Astrocyte of the hippocampus (primary cell): ENCODE results near the gene ZBTB7B.

Source experiments
- DNase-seq: peaks from one replicate; pipeline ENCODE4 v3.0.0; 2011; ENCODE audit warnings: low read depth, low spot score

The ZBTB7B gene

DNA sequence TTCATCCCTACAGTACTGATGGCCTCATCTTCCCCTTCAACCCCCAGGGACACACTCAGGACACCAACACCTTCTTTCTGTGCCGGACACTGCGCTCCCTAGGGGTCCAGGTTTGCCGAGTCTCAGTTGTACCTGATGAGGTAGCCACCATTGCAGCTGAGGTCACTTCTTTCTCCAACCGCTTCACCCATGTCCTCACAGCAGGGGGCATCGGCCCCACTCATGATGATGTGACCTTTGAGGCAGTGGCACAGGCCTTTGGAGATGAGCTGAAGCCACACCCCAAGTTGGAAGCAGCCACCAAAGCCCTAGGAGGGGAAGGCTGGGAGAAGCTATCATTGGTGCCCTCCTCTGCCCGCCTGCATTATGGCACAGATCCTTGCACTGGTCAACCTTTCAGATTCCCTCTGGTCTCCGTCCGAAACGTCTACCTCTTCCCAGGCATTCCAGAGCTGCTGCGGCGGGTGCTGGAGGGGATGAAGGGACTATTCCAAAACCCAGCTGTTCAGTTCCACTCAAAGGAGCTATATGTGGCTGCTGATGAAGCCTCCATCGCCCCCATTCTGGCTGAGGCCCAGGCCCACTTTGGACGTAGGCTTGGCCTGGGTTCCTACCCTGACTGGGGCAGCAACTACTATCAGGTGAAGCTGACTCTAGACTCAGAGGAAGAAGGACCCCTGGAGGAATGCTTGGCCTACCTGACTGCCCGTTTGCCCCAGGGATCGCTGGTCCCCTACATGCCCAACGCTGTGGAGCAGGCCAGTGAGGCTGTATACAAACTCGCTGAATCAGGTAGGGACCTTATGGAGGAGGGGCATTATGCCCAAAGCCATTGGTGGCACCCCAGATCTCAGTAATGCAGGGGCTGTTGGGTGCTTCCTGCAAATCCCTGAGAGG, 14.3 kb upstream of the ZBTB7B start:
- DNase-seq: no peak

DNA sequence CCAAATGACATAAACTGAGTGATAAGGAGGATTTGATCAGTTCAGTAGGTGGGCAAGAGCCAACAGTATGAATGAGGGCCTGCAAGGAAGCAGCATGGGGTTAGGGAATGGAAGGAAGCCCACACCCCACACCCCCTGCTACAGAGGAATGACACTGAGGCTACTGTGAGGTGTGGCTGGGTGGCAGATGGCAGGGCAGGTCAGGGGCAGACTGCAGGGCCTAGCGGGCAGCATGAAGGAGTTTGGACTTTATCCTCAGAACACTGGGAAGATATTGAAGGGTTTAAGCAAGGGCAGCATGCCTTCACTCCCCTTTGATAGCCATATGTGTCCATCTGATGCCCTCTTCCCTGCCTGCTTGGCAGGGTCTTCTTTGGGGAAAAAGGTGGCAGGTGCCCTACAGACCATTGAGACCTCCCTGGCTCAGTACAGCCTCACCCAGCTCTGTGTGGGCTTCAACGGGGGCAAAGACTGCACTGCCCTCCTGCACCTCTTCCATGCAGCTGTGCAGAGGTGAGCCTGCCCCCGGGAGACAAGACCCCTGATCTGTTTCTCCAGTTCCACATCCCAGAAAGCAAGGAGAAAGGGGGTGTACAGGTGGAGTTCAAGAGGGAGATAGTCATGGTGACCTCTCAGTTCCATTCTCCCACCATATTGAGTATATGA, 13.3 kb upstream of the ZBTB7B start:
- DNase-seq: no peak

DNA sequence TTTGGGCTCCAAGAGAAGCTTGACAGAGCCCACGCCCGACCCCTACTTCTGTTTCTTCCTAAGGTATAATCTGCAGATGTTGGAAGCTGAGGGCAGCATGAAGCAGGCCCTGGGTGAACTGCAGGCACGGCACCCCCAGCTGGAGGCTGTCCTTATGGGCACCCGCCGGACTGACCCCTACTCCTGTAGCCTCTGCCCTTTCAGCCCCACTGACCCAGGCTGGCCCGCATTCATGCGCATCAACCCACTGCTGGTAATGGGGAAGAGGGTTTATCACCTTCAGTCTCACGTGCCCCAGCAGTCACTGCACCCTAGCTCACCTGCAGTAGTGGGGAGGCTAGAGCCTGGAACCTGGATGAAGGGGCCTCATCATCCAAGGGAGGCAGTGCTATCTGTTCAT, 12.3 kb upstream of the ZBTB7B start:
- DNase-seq: no peak

DNA sequence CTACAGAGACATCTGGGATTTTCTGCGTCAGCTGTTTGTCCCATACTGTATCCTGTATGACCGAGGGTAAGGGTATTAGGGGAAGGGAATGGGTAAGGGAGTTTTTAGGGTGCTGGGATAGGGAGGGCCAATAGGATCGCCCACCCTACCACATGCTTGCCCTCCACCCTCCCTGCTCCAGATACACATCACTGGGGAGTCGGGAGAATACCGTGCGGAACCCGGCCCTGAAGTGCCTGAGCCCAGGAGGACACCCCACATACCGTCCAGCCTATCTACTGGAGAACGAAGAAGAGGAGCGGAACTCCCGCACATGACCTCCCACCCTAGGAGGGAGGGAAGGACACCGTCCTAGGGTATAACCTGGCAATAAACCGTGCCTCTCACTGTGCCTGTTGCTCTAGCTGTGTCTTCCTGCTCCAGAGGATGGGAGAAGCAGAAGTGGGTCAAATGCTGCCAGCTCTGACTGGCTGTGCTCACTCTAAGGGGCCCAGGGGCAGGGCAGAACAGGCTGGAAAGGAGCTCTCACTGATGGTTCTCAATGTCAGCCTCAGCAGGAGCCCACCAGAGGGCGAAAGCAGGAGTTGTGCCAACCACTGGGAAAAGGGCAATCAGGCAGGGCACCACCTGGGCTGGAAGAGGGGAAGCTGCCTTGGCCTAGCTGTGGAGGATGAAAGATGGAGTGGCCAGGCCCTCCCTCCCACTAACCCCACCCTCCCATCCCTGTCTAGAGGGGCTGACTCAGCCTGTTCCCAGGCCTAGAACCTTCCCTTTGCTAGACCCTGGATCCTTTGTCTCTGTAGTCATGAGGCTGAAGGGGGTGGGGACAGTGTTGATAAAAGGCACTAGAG, 9.7 kb upstream of the ZBTB7B start:
- peak; percentile 62 for DNase-seq

DNA sequence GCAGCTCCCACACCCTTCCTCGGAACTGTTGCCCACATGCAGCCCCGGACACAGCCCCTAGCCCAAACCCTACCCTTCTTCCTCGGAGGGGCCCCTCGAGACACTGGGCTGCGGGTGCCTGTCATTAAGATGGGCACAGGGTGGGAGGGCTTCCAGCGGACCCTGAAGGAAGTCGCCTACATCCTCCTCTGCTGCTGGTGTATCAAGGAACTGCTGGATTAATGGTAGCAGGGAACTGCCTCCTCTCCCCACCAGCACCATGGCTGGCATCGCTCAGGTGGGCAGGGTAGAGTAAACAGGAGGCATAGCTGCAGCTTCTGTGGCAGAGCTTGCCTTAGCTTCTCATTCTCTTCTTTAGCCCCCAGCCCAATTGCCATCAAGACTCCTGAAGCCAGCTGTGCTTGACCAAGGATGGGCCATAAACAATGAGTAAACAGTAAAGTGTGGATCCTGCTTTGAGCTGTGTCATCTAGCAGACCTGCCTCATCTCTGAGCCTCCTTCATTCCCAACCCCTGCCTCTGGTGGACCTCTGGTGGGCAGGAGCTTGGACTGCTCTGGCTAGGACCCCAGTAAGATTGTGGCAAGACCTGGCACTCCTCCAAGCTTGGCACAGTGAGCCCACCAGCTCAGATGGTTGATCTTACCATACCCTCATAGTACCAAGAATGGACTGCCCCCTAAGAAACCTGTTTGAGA, 8.9 kb upstream of the ZBTB7B start, which contains the start of gene LENEP:
Gene LENEP, plus strand, starts transcription at position 15 of the 697 bp plus-strand sequence. Its CDS starts 22 bp downstream, at position 37.
- no peak for DNase-seq

DNA sequence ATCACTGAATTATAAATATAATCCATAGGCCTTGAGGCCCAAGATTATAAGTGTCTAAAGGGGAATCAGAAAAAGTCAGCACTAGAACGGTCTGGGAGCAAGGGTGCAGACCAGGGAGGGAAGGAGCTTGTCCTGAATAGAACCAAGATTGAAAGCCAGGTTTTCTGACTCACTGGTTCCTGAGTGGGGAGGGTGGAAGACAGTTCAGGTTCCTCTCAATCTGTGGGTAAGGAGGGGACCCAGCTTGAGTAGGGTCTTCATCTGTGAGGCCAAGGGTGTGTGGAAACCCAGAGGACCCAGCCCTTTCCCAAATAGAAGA, 8.4 kb upstream of the ZBTB7B start:
- no peak for DNase-seq

DNA sequence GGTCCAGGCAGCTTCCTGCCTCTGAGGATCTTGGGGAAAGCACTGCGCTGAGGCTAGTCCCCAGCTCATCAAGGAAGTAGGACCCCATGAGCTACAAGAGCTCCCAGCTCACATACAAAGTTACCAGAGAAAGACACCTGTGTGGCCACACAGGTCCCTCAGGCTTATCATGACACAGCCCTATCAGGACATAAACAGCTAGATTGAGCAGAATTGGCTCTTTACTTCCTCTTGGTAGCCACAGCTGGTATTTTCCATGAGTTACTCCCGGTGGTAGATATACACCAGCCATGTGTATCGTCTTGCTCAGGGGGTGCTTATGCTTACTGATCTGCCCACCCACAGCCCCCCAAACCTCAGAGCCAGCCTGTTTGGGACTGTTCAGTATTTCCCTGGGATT, 8.0 kb upstream of the ZBTB7B start:
- no peak for DNase-seq

DNA sequence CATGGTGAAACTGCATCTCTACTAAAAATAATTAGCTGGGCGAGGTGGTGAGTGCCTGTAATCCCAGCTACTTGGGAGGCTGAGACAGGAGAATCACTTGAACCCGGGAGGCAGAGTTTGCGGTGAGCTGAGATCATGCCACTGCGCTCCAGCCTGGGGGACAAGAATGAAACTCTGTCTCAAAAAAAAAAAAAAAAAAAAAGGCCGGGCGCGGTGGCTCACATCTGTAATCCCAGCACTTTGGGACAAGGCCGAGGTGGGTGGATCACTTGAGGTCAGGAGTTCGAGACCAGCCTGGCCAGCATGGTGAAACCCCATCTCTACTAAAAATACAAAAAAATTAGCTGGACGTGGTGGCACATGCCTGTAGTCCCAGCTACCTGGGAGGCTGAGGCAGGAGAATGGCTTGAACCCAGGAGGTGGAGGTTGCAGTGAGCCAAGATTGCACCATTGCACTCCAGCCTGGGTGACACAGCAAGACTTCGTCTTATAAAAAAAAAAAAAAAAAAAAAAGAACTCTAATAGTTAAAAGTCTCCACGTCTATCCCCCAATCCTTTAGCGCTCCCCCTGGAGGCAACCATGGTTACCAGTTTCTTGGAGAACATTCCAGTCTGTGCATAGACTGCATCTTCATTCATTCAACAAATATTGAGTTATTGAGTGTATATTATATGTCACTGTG, 7.2 kb upstream of the ZBTB7B start:
- DNase-seq: peak; percentile 78

DNA sequence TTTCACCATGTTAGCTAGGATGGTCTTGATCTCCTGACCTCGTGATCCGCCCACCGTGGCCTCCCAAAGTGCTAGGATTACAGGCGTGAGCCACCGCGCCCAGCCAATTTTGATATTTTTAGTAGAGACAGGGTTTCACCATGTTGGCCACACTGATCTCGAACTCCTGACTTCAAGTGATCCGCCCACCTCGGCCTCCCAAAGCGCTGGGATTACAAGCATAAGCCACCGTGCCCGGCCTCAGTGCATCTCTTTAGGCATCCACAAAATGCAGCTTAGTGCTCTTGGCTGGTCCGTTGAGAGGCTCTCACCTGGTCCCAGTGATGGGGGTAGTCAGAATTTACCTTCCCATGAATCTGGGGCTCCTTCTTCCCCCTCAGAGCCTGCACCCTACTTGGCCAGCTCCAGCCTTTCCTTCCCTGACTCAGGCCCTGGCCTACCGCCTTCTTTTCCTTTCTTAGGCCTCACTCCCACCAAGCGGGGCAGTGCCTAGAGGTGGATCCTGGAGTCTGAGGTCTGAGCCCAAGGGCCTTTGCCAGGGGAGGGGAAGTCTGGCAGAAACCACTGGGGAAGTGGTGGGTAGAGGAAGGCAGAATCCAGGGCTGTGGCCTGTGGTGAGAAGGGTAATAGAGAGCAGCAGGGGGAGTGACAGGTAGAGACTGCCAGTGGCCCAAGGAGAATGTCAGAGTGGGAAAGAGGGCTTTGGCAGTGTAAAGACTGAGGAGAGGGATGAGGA, 5.5 kb upstream of the ZBTB7B start:
- DNase-seq: no peak

DNA sequence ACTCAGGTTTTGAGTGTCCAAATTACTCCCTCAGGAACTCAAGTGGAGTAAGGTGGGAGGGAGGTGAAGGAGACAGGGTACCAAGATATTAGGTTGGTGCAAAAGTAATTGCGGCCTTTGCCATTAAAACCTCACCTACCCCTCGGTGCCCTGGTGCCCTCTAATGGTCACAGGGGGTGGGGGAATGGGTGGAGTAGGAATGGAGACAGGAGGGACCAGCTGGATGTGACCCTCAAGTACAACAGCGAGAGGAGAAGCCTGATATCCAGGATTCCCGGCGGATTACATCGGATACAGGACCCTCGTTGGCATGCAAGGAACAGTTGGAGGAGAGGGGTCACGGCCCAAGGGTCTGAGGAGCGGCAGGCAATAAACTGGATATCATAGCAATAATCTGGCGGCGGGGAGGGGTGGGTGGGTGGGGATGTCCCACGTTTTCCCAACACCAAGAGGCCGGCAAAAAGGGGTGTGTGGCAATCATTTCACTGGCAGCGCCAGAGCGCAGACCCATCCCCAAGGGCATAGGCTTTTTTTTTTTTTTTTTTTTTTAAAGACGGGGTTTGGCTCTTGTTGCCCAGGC, 4.3 kb upstream of the ZBTB7B start:
- no peak for DNase-seq

DNA sequence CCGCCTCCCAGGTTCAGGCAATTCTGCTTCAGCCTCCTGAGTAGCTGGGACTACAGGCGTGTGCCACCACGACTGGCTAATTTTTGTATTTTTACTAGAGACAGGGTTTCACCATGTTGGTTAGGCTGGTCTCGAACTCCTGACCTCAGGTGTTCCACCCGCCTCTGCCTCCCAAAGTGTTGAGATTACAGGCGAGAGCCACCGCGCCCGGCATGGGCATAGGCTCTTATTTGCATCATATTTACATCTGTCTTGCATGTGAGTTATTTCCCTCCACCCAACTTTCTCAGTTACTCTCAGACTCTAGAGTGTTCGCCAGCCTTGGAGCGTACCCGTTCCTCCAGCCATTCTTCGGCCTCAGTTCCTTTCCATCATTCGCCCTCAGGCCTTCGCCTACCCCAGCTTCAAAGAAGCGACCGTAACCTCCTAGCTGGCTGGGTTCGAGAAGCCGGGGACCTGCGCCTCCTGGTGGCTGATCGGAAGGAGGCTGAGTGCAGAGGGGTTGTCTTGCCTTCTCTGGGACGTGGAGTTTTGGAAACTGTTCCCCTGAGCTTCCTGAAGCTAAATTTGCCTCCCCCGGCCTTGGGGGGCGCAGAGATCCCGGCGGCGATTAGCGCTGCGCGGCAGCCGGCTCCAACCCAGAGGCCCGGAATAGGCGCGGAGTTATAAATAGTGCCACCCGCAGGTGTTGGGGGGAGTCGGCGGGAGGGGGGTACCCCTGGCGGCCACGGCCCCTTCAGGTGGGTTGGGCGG, 3.6 kb upstream of the ZBTB7B start:
- peak; percentile 85 for DNase-seq

DNA sequence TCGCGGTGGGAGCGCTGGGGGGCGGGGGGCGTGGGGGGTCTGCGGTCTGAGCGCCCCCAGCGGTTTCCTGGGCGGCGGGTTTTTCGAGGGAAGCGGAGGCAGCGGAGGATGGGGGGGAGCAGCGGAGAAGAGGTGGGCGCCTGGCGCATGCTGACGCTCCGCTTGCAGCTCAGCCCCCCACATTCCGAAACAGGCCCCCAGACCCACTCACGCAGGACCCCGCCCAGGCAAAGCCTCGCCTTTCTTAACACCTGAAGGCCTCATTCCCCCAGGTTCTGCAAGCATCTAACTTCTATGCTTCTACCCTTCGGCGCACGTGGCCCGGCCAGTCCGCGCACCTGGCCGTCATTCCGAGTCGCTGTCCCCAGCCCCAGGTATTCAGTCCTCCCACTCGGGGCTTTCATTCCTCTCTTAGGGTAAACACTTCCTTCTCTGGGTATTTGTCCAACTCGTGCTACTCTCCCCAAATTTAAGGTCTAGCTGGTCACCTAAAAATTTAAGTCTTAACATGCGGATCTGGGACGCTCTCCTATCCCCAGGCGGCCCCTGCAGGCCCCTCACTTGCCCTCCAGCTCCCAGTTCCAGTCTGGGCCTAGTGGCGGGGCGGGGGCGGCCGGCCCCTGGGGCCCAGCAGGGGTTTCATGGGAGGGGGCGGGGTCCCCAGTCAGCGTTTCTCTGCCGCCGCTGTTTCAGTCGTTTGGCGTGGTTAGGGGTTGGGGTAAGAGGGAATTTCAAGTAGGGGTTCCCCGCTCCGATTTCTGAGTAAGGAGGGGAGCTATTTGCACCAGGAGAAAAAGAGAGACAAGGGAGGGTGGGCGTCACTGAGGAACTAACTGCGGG, 2.8 kb upstream of the ZBTB7B start:
- DNase-seq: peak; percentile 42

DNA sequence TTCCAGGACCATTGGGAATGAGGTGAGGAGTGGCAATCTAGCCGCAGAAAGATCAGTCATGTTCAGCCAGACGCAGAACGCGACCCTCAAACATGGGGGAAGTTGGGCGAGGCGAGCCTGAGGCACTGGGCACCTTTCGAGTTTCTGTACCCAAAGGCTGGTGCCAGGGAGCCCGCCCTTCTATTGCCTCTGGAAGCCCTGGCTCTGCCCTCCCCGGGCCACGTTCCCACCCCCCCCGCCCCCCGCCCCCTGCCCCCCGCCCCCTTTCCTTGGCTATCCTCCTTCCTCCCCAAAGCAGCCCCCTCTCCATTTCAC, 2.2 kb upstream of the ZBTB7B start:
- no peak for DNase-seq

DNA sequence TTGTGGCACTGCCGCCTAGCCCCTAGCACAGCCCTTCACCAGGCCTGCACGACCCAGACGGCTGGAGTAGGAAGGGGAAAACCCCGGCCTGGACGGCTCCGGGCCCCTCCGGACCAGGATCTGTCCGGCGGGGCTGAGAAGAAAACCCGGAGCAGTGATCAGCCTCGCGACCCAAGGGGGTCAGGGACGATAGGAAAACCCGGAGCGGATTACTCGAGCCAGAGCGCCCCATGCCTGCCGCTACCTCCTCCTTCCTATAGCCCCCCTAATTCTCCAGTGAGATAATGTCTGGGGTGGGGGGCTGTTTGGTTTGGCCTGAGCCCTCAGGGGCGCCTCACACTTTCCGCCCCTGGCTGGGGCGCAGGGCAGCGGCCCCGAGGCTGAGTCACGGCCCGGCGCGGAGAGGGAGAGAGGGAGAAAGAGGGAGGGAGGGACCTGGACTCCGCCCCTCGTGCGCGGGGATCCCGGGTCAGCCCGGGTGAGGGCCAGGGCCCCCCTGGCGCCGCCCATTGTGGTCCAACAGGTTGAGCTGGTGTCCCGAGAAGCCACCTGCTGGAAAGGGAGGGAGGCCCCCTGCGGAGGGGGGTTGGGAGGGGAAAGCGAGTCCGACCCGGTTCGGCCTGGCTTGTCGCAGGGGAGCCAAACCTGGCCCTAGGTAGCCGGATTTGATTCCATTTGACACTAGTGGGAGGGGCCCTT, 1.7 kb upstream of the ZBTB7B start:
- DNase-seq: peak; percentile 94

DNA sequence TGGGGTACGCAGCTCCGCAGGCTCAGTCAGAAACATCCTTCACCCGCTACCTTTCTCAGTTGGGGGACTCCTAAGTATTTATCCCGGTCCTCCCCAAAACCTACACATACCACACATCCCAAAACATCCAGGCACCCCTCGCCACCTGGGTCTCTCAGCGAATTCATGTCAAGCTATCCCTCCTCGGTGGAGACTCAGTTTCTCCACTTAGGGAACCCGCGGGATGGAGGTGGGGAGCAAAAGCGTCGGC, 1.3 kb upstream of the ZBTB7B start:
- no peak for DNase-seq

DNA sequence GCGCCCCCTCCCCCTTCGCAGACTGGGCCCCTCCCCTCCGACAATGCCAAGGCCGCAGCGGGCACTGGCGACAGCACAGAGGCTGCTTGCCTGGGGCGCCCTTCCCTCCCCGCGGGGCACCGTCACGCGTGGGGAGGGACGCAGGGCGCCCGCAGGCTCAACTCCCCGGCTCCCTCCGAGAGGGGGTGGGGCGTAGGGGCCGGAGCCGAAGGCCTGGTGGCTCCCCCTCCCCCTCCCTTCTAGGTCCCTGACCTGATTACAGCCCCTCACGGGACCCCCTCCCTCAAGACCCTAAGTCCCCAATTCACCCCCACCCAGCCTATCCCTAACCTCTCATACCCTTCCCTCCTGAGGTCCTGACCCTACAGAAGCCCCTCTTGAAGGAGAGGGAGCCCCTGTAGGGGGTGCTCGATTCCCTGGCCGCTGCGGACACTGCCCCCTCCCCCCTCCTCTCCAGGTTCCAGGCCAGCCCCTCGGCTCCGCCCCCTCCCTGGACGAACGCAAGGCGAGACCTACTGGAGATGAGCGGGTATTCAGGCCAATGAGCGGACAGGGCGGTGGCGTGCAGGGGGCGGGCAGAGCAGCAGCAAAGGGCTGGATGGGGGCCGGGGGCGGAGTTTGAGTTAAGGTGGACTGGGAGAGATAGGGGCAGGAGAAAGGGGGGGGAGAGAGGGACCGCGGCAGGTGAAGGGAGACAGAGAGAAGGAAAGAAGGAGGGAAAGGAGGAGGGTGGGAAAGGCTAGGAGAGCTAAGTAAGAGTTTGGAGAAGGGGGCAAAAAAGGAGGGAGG, 733 bp upstream of the ZBTB7B start:
- peak; percentile 100 for DNase-seq

DNA sequence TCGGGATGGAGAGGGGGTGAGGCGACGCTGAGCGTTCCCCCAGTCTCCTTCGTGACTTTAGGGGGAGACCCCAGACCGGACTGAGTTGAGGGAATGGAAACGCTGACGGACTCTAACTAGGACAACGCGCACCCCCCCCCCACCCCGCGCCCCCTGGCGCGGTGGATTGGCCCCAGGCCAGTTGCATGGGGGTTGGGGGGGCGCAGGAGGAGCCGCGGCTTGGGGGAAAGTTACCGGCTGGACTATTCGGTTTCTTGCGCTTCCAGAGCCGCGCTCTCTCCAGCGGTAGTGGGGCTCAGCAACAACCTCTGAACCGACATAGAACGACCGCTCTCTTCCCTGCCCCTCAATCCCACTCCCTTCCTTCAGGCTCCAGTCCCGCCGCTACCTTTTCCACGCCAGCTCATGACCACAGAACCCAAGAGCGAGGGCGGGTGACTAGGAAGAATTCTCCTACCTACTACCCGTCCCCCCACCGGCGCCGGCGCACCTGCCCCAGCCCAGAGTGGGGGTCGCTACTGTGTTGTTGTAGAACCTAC, 694 bp downstream of the ZBTB7B start:
- DNase-seq: peak; percentile 58
